ENCODE measurements around the gene RANBP9. TPM values are rescaled to one million over a fixed set of nuclear protein-coding genes. Genes with fewer than 3 reads are reported as not detected.

RANBP9 gene
- total and polyA plus RNA-seq, 2 of the 13 experiments (the other 11 are each of a cell fraction or from before 2014, with no cell fraction given): 26.6 to 30.6 TPM

GRCh38 chr6:13624871-13625288 is 86.8 kb downstream of the RANBP9 start (continued):
- TF ChIP-seq TFDP2 (CRISPR knock-in tag; IDR thresholded peaks at IDR 0.05) (no peak), PPARG (CRISPR knock-in tag; conservative IDR thresholded peaks at IDR 0.05) (0 out of 2 replicates have a peak, but pooled peaks have one; percentile 13), STAG1 (CRISPR knock-in tag; IDR thresholded peaks at IDR 0.05) (peak; percentile 68), PBX3 (CRISPR knock-in tag; IDR thresholded peaks at IDR 0.05; ENCODE audit: borderline replicate concordance) (no peak), NCOA2 (CRISPR knock-in tag; IDR thresholded peaks at IDR 0.05) (no peak), YY1 (IDR thresholded peaks at IDR 0.05; ENCODE audit: insufficient read depth, insufficient replicate concordance, low read depth, low read length) (no peak), ZNF121 (CRISPR knock-in tag; IDR thresholded peaks at IDR 0.05) (no peak), CHD2 (IDR thresholded peaks at IDR 0.05; ENCODE audit: low read depth, low read length) (no peak)

GRCh38 chr6:13617066-13617465 is 94.6 kb downstream of the RANBP9 start:
- peaks cover 35% of the 10 kb centered on the region for H3K4me1 ChIP-seq (ENCODE audit: insufficient read depth, low read length)
- no peak overlapping the region for H3K27ac ChIP-seq (ENCODE audit: extremely low read length, insufficient read depth, low read length)
- peak overlapping the region; percentile 85 for H3K4me2 ChIP-seq (ENCODE audit: low read depth, low read length)
- ChIA-PET POLR2A (interaction anchor here (1.2 to 5.3 kb wide), 4 partner anchors 8 to 95 kb away, joined by 3 to 175 read pairs (median 28); partner anchors contain the start of gene RANBP9), CTCF (ENCODE audit: low intra/inter-chr PET ratio, low total read pairs) (no interaction called here)
- FAIRE-seq: no peak
- peaks cover 43% of the 10 kb centered on the region for H3K79me2 ChIP-seq (ENCODE audit: insufficient read depth, low read length)
- peaks cover 11 to 51% of the 10 kb centered on the region in 2 experiments for H3K36me3 ChIP-seq (replicated peaks in 1 of 2; ENCODE audit: control insufficient read depth in 1 of 2, insufficient read depth in 2 of 2, low read length in 2 of 2)
- BruUV-seq (replicated peaks): no TSS peak
- H3K9me3 ChIP-seq (ENCODE audit: low read length): no peaks in the 10 kb centered on the region
- no peak for ATAC-seq
- TF ChIP-seq E2F5 (CRISPR knock-in tag; conservative IDR thresholded peaks at IDR 0.05) (no peak), NCOR1 (IDR thresholded peaks at IDR 0.05; ENCODE audit: borderline replicate concordance, low read length) (no peak), PHF8 (CRISPR knock-in tag; IDR thresholded peaks at IDR 0.05) (no peak), POLR2G (IDR thresholded peaks at IDR 0.05; ENCODE audit: low read depth, low read length) (0 out of 2 replicates have a peak, but pooled peaks have one; percentile 26), ZNF740 (CRISPR knock-in tag; IDR thresholded peaks at IDR 0.05) (0 out of 2 replicates have a peak, but pooled peaks have one; percentile 49), ZBTB26 (CRISPR knock-in tag; IDR thresholded peaks at IDR 0.05; ENCODE audit: borderline replicate concordance) (no peak), ARID2 (CRISPR knock-in tag; IDR thresholded peaks at IDR 0.05; ENCODE audit: borderline replicate concordance) (no peak), RBFOX2 (IDR thresholded peaks at IDR 0.05; ENCODE audit: low read depth, low read length) (0 out of 2 replicates have a peak, but pooled peaks have one; percentile 5), ZNF780A (CRISPR knock-in tag; IDR thresholded peaks at IDR 0.05) (no peak), TOPORS (CRISPR knock-in tag; IDR thresholded peaks at IDR 0.05) (no peak)
- H4K20me1 ChIP-seq (ENCODE audit: insufficient read depth, low read length): peaks cover 17% of the 10 kb centered on the region
- intact Hi-C loops (cut with micrococcal nuclease; ENCODE audit: unreplicated experiment): loop anchor here (5.0 kb wide), 2 partner anchors 45 to 95 kb away; partner anchors contain the start of gene RANBP9
- WGBS (ENCODE audit: low lambda C conversion rate): 86% methylated on average over 2 of the region's 2 CpGs
- no peak for DNase-seq (ENCODE audit: low spot score)
- in situ Hi-C loops (cut with HindIII; ENCODE audit: extremely low pct_ligation_motif_present, low pct_unique_long_range_greater_than_20kb): loop anchor here (5.0 kb wide), 2 partner anchors 40 to 90 kb away; no protein-coding TSS in a partner anchor
- no peaks in the 10 kb centered on the region; a peak in 1 of 5 replicates for H3K27me3 ChIP-seq (ENCODE audit: control insufficient read depth in 1 of 2, insufficient read depth in 2 of 2, low read length in 2 of 2)
- H2AFZ ChIP-seq (ENCODE audit: low read length): no peak overlapping the region
- no peak overlapping the region for H3K9ac ChIP-seq (ENCODE audit: insufficient read depth, low read depth, low read length)
- peak overlapping the region in 2 of 3 experiments; percentile 89 to 97; a peak in 2 of 6 replicates for H3K4me3 ChIP-seq (replicated peaks in 1 of 3; ENCODE audit: insufficient read depth in 1 of 3, low read depth in 2 of 3, low read length in 3 of 3)
